Motor neuron (in vitro differentiated cells): ENCODE results near the gene HSPBP1. TPM values are rescaled to one million over a fixed set of nuclear protein-coding genes. Genes with fewer than 3 reads are reported as not detected.

Experiments
- ATAC-seq, 8 experiments: fragments of 200-7000 bp; cut with Tn5 transposase; replicated peaks in 6 of 8; 2 replicates each; pipeline ENCODE4 v1.8.0; 2021; ENCODE audit warnings: mild to moderate bottlenecking in 8 of 8, moderate library complexity in 8 of 8
- H3K27ac ChIP-seq, 2 donors: fragments of 250-450 bp; sonication (Bioruptor Pico); 2 replicates each; pipeline ENCODE4 v1.9.0; 2021; ENCODE audit warnings: antibody characterized with exemption in 2 of 2, mild to moderate bottlenecking in 2 of 2, moderate library complexity in 1 of 2
- H3K4me1 ChIP-seq, 2 donors: fragments of 250-450 bp; sonication (Bioruptor Pico); replicated peaks in 1 of 2; 2 replicates each; pipeline ENCODE4 v1.6.1; 2021; ENCODE audit warnings: antibody characterized with exemption in 2 of 2, mild to moderate bottlenecking in 2 of 2, moderate library complexity in 1 of 2
- H3K4me3 ChIP-seq, 5 donors: fragments of 250-450 bp; sonication (Bioruptor Pico); 2 replicates each; pipeline ENCODE4 v1.9.0; 2021; ENCODE audit warnings: antibody characterized with exemption in 5 of 5, mild to moderate bottlenecking in 5 of 5, moderate library complexity in 4 of 5
- WGBS, 10 experiments: fragments of 450-650 bp; shearing (Covaris generic); methylation state at CpG; one replicate each; pipeline ENCODE4 v1.0.0; 2022; 5-methylcytosine and 5-hydroxymethylcytosine counted together
- in situ Hi-C, 9 experiments: fragments of 400-800 bp; cut with MboI; loops; one replicate each; pipeline ENCODE4 v1.15.0; 2021; ENCODE audit warnings: low sequenced_read_pairs in 9 of 9, low pct_unique_long_range_greater_than_20kb in 2 of 9; ENCODE audit not compliant: unreplicated experiment in 9 of 9
- total RNA-seq, 8 experiments: library from RNA; unstranded; fragments of 300-600 nt; gene quantifications; 2 replicates each; pipeline versions ENCODE4 v1.2.3 to v1.2.4, GENCODE V29; 2022

HSPBP1 gene
- total RNA-seq, 8 experiments from 2014 or later, result 20.6 to 37.3 (median 24.5) TPM

- Histone ChIP-seq H3K4me1 (peaks cover 8 to 10% of the 10 kb centered on the region in 2 donors), H3K4me3 (no peak overlapping the region), H3K27ac (no peak overlapping the region)
- WGBS, 10 experiments, result 53 to 90% (median 71%) methylated on average over 1 to 5 of the region's 9 CpGs; no CpG with 5 or more reads in 5 of the 10 experiments
- in situ Hi-C loops, result no loop called here
- ATAC-seq, result no peak
These were observed 59.4 kb downstream of the HSPBP1 start for GRCh38 chr19:55220525-55220924.

- Histone ChIP-seq H3K4me3 (peak overlapping the region; percentile 44 to 49 (median 47)), H3K27ac (peak overlapping the region; percentile 93), H3K4me1 (peaks cover 11 to 15% of the 10 kb centered on the region in 2 donors)
- WGBS, 10 experiments, result 0 to 22% (median 5%) methylated on average over 2 to 17 of the region's 36 CpGs; no CpG with 5 or more reads in 3 of the 10 experiments
- in situ Hi-C loops, result no loop called here
- ATAC-seq, result peak; percentile 85 to 93 (median 88)
These were observed 63.3 kb downstream of the HSPBP1 start for GRCh38 chr19:55216461-55217198.

GRCh38 chr19:55213547-55213946 lies 66.4 kb downstream of the HSPBP1 start:
- H3K4me1 ChIP-seq, result peaks cover 19 to 31% of the 10 kb centered on the region in 2 donors
- no peak overlapping the region for H3K27ac ChIP-seq
- no peak for ATAC-seq
- no peak overlapping the region for H3K4me3 ChIP-seq
- WGBS, 10 experiments, result 60 to 100% (median 76%) methylated on average over 1 to 7 of the region's 7 CpGs; no CpG with 5 or more reads in 2 of the 10 experiments
- in situ Hi-C loops, result no loop called here

- in situ Hi-C loops, result no loop called here
- 11 to 93% (median 47%) methylated on average over 2 to 3 of the region's 3 CpGs; no CpG with 5 or more reads in 7 of the 10 experiments for WGBS, 10 experiments
- peak in 6 of 8 experiments; percentile 4 to 55 (median 14) for ATAC-seq
- peaks cover 14 to 28% of the 10 kb centered on the region in 2 donors for H3K4me1 ChIP-seq
- H3K4me3 ChIP-seq, result no peak overlapping the region
- H3K27ac ChIP-seq, result peak overlapping the region in 1 of 2 donors; percentile 43
These were observed 67.5 kb downstream of the HSPBP1 start for GRCh38 chr19:55212447-55212846.

Other genes starting within 250 kb of the HSPBP1 start
- under 1 TPM in 7 of 8 experiments, not detected in 1; 0.14 to 1.00 (median 0.57) TPM for gene GP6, start 241.8 kb downstream of the HSPBP1 start, total RNA-seq
- gene RDH13, start 217.0 kb downstream of the HSPBP1 start, total RNA-seq, result 10 to 100 TPM in 6 of 8 experiments, 1 to 10 TPM in 2; 7.9 to 24.3 (median 14.1) TPM
- 10 to 100 TPM in 3 of 8 experiments, 1 to 10 TPM in 5; 2.2 to 38.1 (median 8.1) TPM for gene EPS8L1, start 204.2 kb downstream of the HSPBP1 start, total RNA-seq
- gene PPP1R12C, start 162.5 kb downstream of the HSPBP1 start, total RNA-seq, result 10 to 100 TPM; 16.6 to 66.3 (median 36.7) TPM
- 10 to 100 TPM in 2 of 8 experiments, 1 to 10 TPM in 6; 1.2 to 36.8 (median 3.9) TPM for gene TNNT1, start 130.9 kb downstream of the HSPBP1 start, total RNA-seq
- 1 to 10 TPM in 7 of 8 experiments, not detected in 1; 2.9 to 8.5 (median 3.2) TPM for gene TNNI3, start 122.4 kb downstream of the HSPBP1 start, total RNA-seq
- gene DNAAF3, start 113.5 kb downstream of the HSPBP1 start, total RNA-seq, result 1 to 10 TPM in 6 of 8 experiments, under 1 TPM in 2; 0.41 to 7.2 (median 1.4) TPM
- 10 to 100 TPM in 4 of 8 experiments, 1 to 10 TPM in 4; 1.1 to 19.3 (median 8.7) TPM for gene SYT5, start 99.8 kb downstream of the HSPBP1 start, total RNA-seq
- gene PTPRH, start 70.6 kb downstream of the HSPBP1 start, total RNA-seq, result 10 to 100 TPM in 6 of 8 experiments, 1 to 10 TPM in 2; 4.0 to 59.0 (median 18.1) TPM
- gene TMEM86B, start 51.3 kb downstream of the HSPBP1 start, total RNA-seq, result 1 to 10 TPM in 7 of 8 experiments, under 1 TPM in 1; 0.81 to 3.1 (median 2.2) TPM
- gene PPP6R1, start 21.1 kb downstream of the HSPBP1 start, total RNA-seq, result 10 to 100 TPM; 18.3 to 77.0 (median 26.7) TPM
- gene BRSK1, start 3.9 kb upstream of the HSPBP1 start, total RNA-seq, result 100 to 1,000 TPM in 1 of 8 experiments, 10 to 100 TPM in 6, 1 to 10 TPM in 1; 1.4 to 102 (median 77.8) TPM
- gene TMEM150B, start 45.2 kb upstream of the HSPBP1 start, total RNA-seq, result under 1 TPM in 3 of 8 experiments, not detected in 5; 0.11 to 0.62 (median 0.33) TPM
- 10 to 100 TPM in 6 of 8 experiments, 1 to 10 TPM in 2; 8.4 to 25.1 (median 20.9) TPM for gene KMT5C, start 59.8 kb upstream of the HSPBP1 start, total RNA-seq
- gene COX6B2, start 74.6 kb upstream of the HSPBP1 start, total RNA-seq, result 10 to 100 TPM in 1 of 8 experiments, 1 to 10 TPM in 4, under 1 TPM in 3; 0.55 to 15.3 (median 1.2) TPM
- under 1 TPM in 6 of 8 experiments, not detected in 2; 0.05 to 0.71 (median 0.14) TPM for gene GARIN5B, start 83.2 kb upstream of the HSPBP1 start, total RNA-seq
- gene IL11, start 90.4 kb upstream of the HSPBP1 start, total RNA-seq, result 1 to 10 TPM in 2 of 8 experiments, under 1 TPM in 6; 0.10 to 2.4 (median 0.43) TPM
- gene TMEM190, start 96.7 kb upstream of the HSPBP1 start, total RNA-seq, result 1 to 10 TPM in 1 of 8 experiments, under 1 TPM in 2, not detected in 5; 0.46 to 8.4 (median 0.58) TPM
- gene TMEM238, start 104.2 kb upstream of the HSPBP1 start, total RNA-seq, result under 1 TPM in 3 of 8 experiments, not detected in 5; 0.23 to 0.40 (median 0.25) TPM
- 1,000 to 10,000 TPM in 2 of 8 experiments, 100 to 1,000 TPM in 6; 362 to 1,444 (median 673) TPM for gene RPL28, start 105.8 kb upstream of the HSPBP1 start, total RNA-seq
- gene UBE2S, start 127.7 kb upstream of the HSPBP1 start, total RNA-seq, result 10 to 100 TPM; 21.5 to 86.6 (median 37.8) TPM
- 1 to 10 TPM in 5 of 8 experiments, under 1 TPM in 3; 0.10 to 3.4 (median 1.5) TPM for gene SHISA7, start 163.2 kb upstream of the HSPBP1 start, total RNA-seq
- gene ISOC2, start 181.5 kb upstream of the HSPBP1 start, total RNA-seq, result 10 to 100 TPM; 35.4 to 82.0 (median 59.1) TPM
- 1 to 10 TPM in 2 of 8 experiments, under 1 TPM in 5, not detected in 1; 0.05 to 1.3 (median 0.72) TPM for gene C19orf85, start 184.6 kb upstream of the HSPBP1 start, total RNA-seq
- gene ZNF628, start 196.5 kb upstream of the HSPBP1 start, total RNA-seq, result 1 to 10 TPM; 1.1 to 5.6 (median 3.6) TPM
- 10 to 100 TPM; 10.9 to 62.6 (median 48.2) TPM for gene NAT14, start 205.1 kb upstream of the HSPBP1 start, total RNA-seq
- gene SSC5D, start 208.3 kb upstream of the HSPBP1 start, total RNA-seq, result 1 to 10 TPM in 3 of 8 experiments, under 1 TPM in 5; 0.27 to 3.0 (median 0.63) TPM